OCI-LY3 (cell line): ENCODE measurements around the gene MAGEC2.

Experiments used
- CTCF ChIP-seq: fragments of 200-600, 300-600 bp; sonication (generic); IDR thresholded peaks from 2 replicates; pipeline ENCODE4 v1.5.1; 2014; ENCODE audit warnings: antibody characterized with exemption, low read length, low read depth
- EZH2phosphoT487 ChIP-seq: fragments of 200-600 bp; shearing (Covaris generic); IDR thresholded peaks from 2 replicates; pipeline ENCODE4 v1.6.1; 2018; ENCODE audit warnings: antibody characterized with exemption, mixed run types, low read depth

GRCh38 chrX:142251680-142252079, 46.6 kb upstream of the MAGEC2 start:
- no peak for TF ChIP-seq CTCF
- TF ChIP-seq EZH2phosphoT487, result no peak
